ENCODE results near the gene GPT2. TPM values are rescaled to one million over a fixed set of nuclear protein-coding genes. Genes with fewer than 3 reads are reported as not detected.
A peak's percentile ranks its signal among the peaks of the same experiment; 100 is the strongest.

GPT2 gene
- total RNA-seq, 1 donor from 2014 or later, result 17.4 TPM

- H3K27me3 Mint-ChIP-seq, result no peaks in the 10 kb centered on the region
- CTCF ChIA-PET, result interaction anchor here (1.9 to 3.9 kb wide), 4 partner anchors 8 to 73 kb away, joined by 12 to 66 read pairs (median 52); no protein-coding TSS in a partner anchor
Observed at GRCh38 chr16:46855389-46855788, 28.8 kb upstream of the GPT2 start.

GRCh38 chr16:46857368-46857945 is 26.7 kb upstream of the GPT2 start:
- Mint-ChIP-seq H3K9me3 (no peaks in the 10 kb centered on the region), H3K4me3 (no peak overlapping the region), H3K27ac (no peak overlapping the region), H3K4me1 (peaks cover 5% of the 10 kb centered on the region), H3K27me3 (no peaks in the 10 kb centered on the region), H3K36me3 (ENCODE audit: low read depth) (no peaks in the 10 kb centered on the region)
- ChIA-PET POLR2A (no interaction called here), CTCF (interaction anchor here (1.9 to 2.0 kb wide), 2 partner anchors 51 to 61 kb away, joined by 6 to 7 read pairs; no protein-coding TSS in a partner anchor)
- no peak for DNase-seq
- peak; percentile 45 for ATAC-seq (ENCODE audit: low read depth)
- intact Hi-C loops (cut with micrococcal nuclease), result no loop called here
- TF ChIP-seq CTCF (IDR thresholded peaks at IDR 0.05), result no peak

More at GRCh38 chr16:46855389-46855788, 28.8 kb upstream of the GPT2 start:
- TF ChIP-seq CTCF (IDR thresholded peaks at IDR 0.05), result no peak
- Mint-ChIP-seq H3K36me3 (ENCODE audit: low read depth) (no peaks in the 10 kb centered on the region), H3K9me3 (no peaks in the 10 kb centered on the region), H3K4me3 (no peak overlapping the region), H3K4me1 (peaks cover 17% of the 10 kb centered on the region), H3K27ac (no peak overlapping the region)
- POLR2A ChIA-PET, result no interaction called here
- intact Hi-C loops (cut with micrococcal nuclease), result loop anchor here (2.0 kb wide), 2 partner anchors 1301 to 1309 kb away; no protein-coding TSS in a partner anchor
- no peak for ATAC-seq (ENCODE audit: low read depth)
- DNase-seq, result no peak

- DNase-seq, result no peak
- POLR2A ChIA-PET, result no interaction called here
- H3K4me1 Mint-ChIP-seq, result peaks cover 5% of the 10 kb centered on the region
- CTCF ChIA-PET, result interaction anchor here (1.9 to 2.0 kb wide), 2 partner anchors 50 to 60 kb away, joined by 6 to 7 read pairs; no protein-coding TSS in a partner anchor
- no peaks in the 10 kb centered on the region for H3K27me3 Mint-ChIP-seq
- no peaks in the 10 kb centered on the region for H3K36me3 Mint-ChIP-seq (ENCODE audit: low read depth)
- H3K27ac Mint-ChIP-seq, result no peak overlapping the region
- intact Hi-C loops (cut with micrococcal nuclease), result no loop called here
- TF ChIP-seq CTCF (IDR thresholded peaks at IDR 0.05), result no peak
- ATAC-seq (ENCODE audit: low read depth), result no peak
- no peaks in the 10 kb centered on the region for H3K9me3 Mint-ChIP-seq
- H3K4me3 Mint-ChIP-seq, result no peak overlapping the region
Observed at GRCh38 chr16:46858151-46858550, 26.0 kb upstream of the GPT2 start.

- no peaks in the 10 kb centered on the region for H3K9me3 Mint-ChIP-seq
- ATAC-seq (ENCODE audit: low read depth) (no peak), DNase-seq (no peak)
- no peaks in the 10 kb centered on the region for H3K27me3 Mint-ChIP-seq
- H3K27ac Mint-ChIP-seq, result no peak overlapping the region
- no peak for TF ChIP-seq CTCF (IDR thresholded peaks at IDR 0.05)
- H3K36me3 Mint-ChIP-seq (ENCODE audit: low read depth), result no peaks in the 10 kb centered on the region
- CTCF ChIA-PET, result interaction anchor here (0.6 kb wide), 1 partner anchor 69 kb away, joined by 3 read pairs; no protein-coding TSS in a partner anchor
- POLR2A ChIA-PET, result interaction anchor here (0.6 kb wide), 1 partner anchor 19 kb away, joined by 6 read pairs; no protein-coding TSS in a partner anchor
- intact Hi-C loops (cut with micrococcal nuclease), result no loop called here
- H3K4me1 Mint-ChIP-seq, result peaks cover 9% of the 10 kb centered on the region
- H3K4me3 Mint-ChIP-seq, result no peak overlapping the region
Observed at GRCh38 chr16:46859719-46860152, 24.4 kb upstream of the GPT2 start.

GRCh38 chr16:46862555-46863447 is 21.4 kb upstream of the GPT2 start:
- ATAC-seq (ENCODE audit: low read depth), result no peak
- TF ChIP-seq CTCF (IDR thresholded peaks at IDR 0.05), result no peak
- no peaks in the 10 kb centered on the region for H3K27me3 Mint-ChIP-seq
- DNase-seq, result no peak
- H3K36me3 Mint-ChIP-seq (ENCODE audit: low read depth), result no peaks in the 10 kb centered on the region
- H3K4me3 Mint-ChIP-seq, result no peak overlapping the region
- H3K4me1 Mint-ChIP-seq, result peaks cover 9% of the 10 kb centered on the region
- ChIA-PET POLR2A (no interaction called here), CTCF (interaction anchor here (1.6 to 2.8 kb wide), 2 partner anchors 8 to 47 kb away, joined by 3 to 12 read pairs; no protein-coding TSS in a partner anchor)
- no peaks in the 10 kb centered on the region for H3K9me3 Mint-ChIP-seq
- intact Hi-C loops (cut with micrococcal nuclease), result no loop called here
- no peak overlapping the region for H3K27ac Mint-ChIP-seq
